Measurements from ENCODE around the gene WIZ. TPM values are rescaled to one million over a fixed set of nuclear protein-coding genes. Genes with fewer than 3 reads are reported as not detected.

The WIZ gene
- total and polyA plus RNA-seq, 10 of the 15 experiments (the other 5 are each of a cell fraction or from before 2014, with no cell fraction given): 0.10 to 26.7 (median 2.7) TPM

DNA sequence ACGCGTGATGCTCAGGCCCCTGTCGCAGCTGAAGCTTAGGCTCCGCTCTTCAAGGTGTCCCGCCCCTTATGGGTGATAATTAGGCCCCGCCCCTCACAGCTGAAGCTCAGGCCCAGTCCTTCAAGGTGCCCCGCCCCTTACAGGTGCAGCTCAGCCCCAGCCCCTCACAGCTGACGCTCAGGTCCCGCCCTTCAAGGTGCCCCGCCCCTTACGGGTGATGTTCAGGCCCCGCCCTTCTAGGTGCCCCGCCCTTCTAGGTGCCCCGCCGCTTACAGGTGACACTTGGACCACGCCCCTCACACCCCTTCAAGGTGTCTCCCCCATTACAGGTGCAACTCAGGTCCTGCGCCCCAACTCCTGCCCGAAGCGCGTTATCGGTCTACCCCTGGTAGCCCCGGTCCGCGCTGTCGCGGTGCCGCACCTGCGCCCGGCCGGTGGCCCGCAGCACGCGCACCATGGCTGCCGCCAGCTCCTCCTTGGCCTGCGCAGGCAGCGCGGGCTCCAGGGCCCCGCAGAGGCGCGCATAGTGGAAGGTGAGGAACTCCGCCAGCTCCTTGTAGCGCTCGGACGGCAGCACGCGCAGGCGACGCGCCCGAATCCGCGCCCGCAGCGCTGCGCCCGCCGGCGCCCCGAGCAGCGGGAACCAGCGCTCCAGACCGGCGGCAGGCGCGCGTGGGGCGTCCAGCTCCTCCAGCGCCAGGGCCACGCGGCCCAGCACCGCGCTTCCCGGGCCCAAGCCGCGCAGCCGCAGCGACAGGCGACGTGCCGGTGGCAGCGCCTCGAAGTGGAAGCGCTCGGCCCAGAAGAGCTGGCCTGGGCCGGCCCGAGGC is 7.3 kb upstream of the WIZ start:
- no peak for FAIRE-seq
- SMC1A ChIA-PET (ENCODE audit: uncharacterized antibody, unreplicated experiment): no interaction called here
- no peak overlapping the region for H2AFZ ChIP-seq (ENCODE audit: control insufficient read depth, low read depth, low read length)
- no peaks in the 10 kb centered on the region; the same call in 2 of the 3 replicates for H3K9me3 ChIP-seq (replicated peaks; ENCODE audit: control insufficient read depth, insufficient read depth, low read length)
- H3K4me2 ChIP-seq (ENCODE audit: control insufficient read depth, insufficient read depth): no peak overlapping the region
- peak; percentile 30; the same call in 2 of the 3 replicates for ATAC-seq
- WGBS (ENCODE audit: insufficient coverage, insufficient replicate concordance, low lambda C conversion rate, missing lambda C conversion rate): over 99% methylated on average over 58 of the region's 86 CpGs
- DNase-seq (ENCODE audit: low read depth, low spot score): no peak
- BruUV-seq (replicated peaks): no TSS peak
- H3K4me1 ChIP-seq (ENCODE audit: control insufficient read depth, insufficient read depth, low read length): no peaks in the 10 kb centered on the region
- no peak overlapping the region for H3K27ac ChIP-seq (ENCODE audit: control insufficient read depth, insufficient read depth)
- intact Hi-C loops (cut with micrococcal nuclease; ENCODE audit: unreplicated experiment) (no loop called here), in situ Hi-C loops (cut with MboI) (no loop called here)
- no peak overlapping the region for H3K9ac ChIP-seq (ENCODE audit: control insufficient read depth, insufficient read depth, low read length)
- POLR2A ChIA-PET: no interaction called here
- CTCF ChIA-PET: no interaction called here
- H3K27me3 ChIP-seq (replicated peaks in 1 of 2; ENCODE audit: control insufficient read depth in 2 of 2, insufficient read depth in 2 of 2, low read length in 1 of 2): no peaks in the 10 kb centered on the region
- peaks cover 3% of the 10 kb centered on the region; the same call in 1 of the 2 replicates for H3K79me2 ChIP-seq (ENCODE audit: control insufficient read depth, insufficient read depth, low read length)
- no peaks in the 10 kb centered on the region; the same call in 1 of the 2 replicates for H4K20me1 ChIP-seq (ENCODE audit: control insufficient read depth, insufficient read depth)
- RAD21 ChIA-PET (ENCODE audit: unreplicated experiment): no interaction called here
- H3K4me3 ChIP-seq: no peak overlapping the region
- H3K36me3 ChIP-seq (ENCODE audit: control insufficient read depth in 2 of 2, insufficient read depth in 2 of 2, low read length in 1 of 2): peaks cover 25 to 35% of the 10 kb centered on the region in 2 experiments
- TF ChIP-seq RB1 (IDR thresholded peaks at IDR 0.05; ENCODE audit: borderline replicate concordance) (no peak), RBBP5 (conservative IDR thresholded peaks at IDR 0.05) (no peak), SMC3 (IDR thresholded peaks at IDR 0.05; ENCODE audit: borderline replicate concordance, low read length) (no peak), MTA3 (IDR thresholded peaks at IDR 0.05; ENCODE audit: borderline replicate concordance, low read length) (no peak), EP300 (IDR thresholded peaks at IDR 0.05; ENCODE audit: borderline replicate concordance in 1 of 2, control insufficient read depth in 1 of 2, low read depth in 2 of 2, low read length in 2 of 2) (no peak), PAX8 (IDR thresholded peaks at IDR 0.05) (no peak), NR2C1 (IDR thresholded peaks at IDR 0.05) (no peak), ZSCAN29 (IDR thresholded peaks at IDR 0.05) (no peak), SP1 (IDR thresholded peaks at IDR 0.05; ENCODE audit: low read depth, low read length) (no peak), TARDBP (IDR thresholded peaks at IDR 0.05; ENCODE audit: borderline replicate concordance) (no peak), RFX5 (IDR thresholded peaks at IDR 0.05; ENCODE audit: low read depth, low read length) (no peak)
- TF ChIP-seq, protein P1, sequence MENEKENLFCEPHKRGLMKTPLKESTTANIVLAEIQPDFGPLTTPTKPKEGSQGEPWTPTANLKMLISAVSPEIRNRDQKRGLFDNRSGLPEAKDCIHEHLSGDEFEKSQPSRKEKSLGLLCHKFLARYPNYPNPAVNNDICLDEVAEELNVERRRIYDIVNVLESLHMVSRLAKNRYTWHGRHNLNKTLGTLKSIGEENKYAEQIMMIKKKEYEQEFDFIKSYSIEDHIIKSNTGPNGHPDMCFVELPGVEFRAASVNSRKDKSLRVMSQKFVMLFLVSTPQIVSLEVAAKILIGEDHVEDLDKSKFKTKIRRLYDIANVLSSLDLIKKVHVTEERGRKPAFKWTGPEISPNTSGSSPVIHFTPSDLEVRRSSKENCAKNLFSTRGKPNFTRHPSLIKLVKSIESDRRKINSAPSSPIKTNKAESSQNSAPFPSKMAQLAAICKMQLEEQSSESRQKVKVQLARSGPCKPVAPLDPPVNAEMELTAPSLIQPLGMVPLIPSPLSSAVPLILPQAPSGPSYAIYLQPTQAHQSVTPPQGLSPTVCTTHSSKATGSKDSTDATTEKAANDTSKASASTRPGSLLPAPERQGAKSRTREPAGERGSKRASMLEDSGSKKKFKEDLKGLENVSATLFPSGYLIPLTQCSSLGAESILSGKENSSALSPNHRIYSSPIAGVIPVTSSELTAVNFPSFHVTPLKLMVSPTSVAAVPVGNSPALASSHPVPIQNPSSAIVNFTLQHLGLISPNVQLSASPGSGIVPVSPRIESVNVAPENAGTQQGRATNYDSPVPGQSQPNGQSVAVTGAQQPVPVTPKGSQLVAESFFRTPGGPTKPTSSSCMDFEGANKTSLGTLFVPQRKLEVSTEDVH (IDR thresholded peaks at IDR 0.05; ENCODE audit: low read depth, partially characterized antibody): no peak
- TF ChIP-seq, protein P2, sequence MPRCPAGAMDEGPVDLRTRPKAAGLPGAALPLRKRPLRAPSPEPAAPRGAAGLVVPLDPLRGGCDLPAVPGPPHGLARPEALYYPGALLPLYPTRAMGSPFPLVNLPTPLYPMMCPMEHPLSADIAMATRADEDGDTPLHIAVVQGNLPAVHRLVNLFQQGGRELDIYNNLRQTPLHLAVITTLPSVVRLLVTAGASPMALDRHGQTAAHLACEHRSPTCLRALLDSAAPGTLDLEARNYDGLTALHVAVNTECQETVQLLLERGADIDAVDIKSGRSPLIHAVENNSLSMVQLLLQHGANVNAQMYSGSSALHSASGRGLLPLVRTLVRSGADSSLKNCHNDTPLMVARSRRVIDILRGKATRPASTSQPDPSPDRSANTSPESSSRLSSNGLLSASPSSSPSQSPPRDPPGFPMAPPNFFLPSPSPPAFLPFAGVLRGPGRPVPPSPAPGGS (IDR thresholded peaks at IDR 0.05; ENCODE audit: borderline replicate concordance, insufficient read depth, low read depth, low read length, poor library complexity, severe bottlenecking): no peak
- TF ChIP-seq, protein P3, sequence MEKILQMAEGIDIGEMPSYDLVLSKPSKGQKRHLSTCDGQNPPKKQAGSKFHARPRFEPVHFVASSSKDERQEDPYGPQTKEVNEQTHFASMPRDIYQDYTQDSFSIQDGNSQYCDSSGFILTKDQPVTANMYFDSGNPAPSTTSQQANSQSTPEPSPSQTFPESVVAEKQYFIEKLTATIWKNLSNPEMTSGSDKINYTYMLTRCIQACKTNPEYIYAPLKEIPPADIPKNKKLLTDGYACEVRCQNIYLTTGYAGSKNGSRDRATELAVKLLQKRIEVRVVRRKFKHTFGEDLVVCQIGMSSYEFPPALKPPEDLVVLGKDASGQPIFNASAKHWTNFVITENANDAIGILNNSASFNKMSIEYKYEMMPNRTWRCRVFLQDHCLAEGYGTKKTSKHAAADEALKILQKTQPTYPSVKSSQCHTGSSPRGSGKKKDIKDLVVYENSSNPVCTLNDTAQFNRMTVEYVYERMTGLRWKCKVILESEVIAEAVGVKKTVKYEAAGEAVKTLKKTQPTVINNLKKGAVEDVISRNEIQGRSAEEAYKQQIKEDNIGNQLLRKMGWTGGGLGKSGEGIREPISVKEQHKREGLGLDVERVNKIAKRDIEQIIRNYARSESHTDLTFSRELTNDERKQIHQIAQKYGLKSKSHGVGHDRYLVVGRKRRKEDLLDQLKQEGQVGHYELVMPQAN (conservative IDR thresholded peaks at IDR 0.05): no peak
- TF ChIP-seq, protein P4, sequence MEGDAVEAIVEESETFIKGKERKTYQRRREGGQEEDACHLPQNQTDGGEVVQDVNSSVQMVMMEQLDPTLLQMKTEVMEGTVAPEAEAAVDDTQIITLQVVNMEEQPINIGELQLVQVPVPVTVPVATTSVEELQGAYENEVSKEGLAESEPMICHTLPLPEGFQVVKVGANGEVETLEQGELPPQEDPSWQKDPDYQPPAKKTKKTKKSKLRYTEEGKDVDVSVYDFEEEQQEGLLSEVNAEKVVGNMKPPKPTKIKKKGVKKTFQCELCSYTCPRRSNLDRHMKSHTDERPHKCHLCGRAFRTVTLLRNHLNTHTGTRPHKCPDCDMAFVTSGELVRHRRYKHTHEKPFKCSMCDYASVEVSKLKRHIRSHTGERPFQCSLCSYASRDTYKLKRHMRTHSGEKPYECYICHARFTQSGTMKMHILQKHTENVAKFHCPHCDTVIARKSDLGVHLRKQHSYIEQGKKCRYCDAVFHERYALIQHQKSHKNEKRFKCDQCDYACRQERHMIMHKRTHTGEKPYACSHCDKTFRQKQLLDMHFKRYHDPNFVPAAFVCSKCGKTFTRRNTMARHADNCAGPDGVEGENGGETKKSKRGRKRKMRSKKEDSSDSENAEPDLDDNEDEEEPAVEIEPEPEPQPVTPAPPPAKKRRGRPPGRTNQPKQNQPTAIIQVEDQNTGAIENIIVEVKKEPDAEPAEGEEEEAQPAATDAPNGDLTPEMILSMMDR (IDR thresholded peaks at IDR 0.05 in 2 of 3, conservative IDR thresholded peaks at IDR 0.05 in 1 of 3; ENCODE audit: control insufficient read depth in 2 of 3, extremely low read depth in 1 of 3, insufficient read depth in 1 of 3, low read depth in 3 of 3, low read length in 3 of 3): no peak
